ENCODE data around the gene ERC2. TPM values are rescaled to one million over a fixed set of nuclear protein-coding genes. Genes with fewer than 3 reads are reported as not detected.
A peak's percentile ranks its signal among the peaks of the same experiment; 100 is the strongest.

ERC2 gene
- total RNA-seq, 1 donor from 2014 or later, result 3.4 TPM

DNA sequence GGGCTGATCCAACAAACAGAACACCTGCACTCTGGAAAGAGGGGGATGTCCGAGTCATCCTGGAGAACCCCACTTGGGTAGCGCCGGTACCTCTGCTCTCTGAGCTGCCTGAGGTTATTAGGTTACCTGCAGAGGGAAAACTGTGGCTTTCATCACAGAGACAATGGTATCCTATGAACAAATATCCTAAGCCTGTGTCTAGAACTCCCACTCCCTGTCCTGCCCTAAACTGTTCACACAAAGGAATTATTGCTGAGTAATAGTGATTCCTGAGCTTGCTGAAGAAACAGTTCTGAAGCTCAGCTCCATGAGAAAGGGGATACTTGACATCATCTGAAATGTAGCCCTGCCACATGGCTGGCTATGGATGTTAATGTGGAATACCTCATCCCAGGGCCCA, 949.2 kb downstream of the ERC2 start:
- no peak for DNase-seq

GRCh38 chr3:55518451-55518850, 949.8 kb downstream of the ERC2 start:
- DNase-seq, result no peak

GRCh38 chr3:55516392-55517030, 951.8 kb downstream of the ERC2 start:
- DNase-seq, result no peak

DNA sequence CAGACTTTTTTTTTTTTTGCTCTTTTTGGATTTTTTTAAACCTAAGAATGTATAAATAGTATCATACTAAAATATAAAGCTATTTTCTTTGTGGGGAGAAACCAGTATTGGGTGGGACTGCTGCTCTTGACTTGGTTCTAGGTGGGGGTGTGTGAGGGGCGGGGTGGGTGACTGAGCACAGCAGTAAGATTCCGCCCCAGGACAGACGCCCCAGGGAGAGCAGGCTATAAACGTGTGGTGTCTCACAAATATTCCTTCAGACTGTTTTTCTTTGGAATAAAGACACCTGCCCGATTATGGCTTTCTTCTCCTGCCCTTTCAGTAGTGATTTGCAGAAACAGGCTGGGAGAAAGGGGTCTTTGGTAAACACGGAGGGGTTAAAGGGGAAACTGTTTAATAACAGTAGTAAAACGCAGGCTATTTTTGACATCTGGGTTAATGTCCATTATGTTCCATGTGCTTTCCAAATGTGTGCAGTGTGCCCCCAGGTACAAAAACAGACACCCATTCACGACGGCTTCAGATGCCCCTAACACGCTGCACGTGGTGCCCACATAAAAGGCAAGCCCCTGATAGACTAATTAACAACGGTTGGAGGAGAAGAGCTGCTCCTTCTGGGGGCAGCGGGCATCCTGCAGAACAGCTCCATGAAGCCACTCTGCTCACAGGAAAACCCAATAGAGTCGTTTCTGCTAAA, 952.6 kb downstream of the ERC2 start:
- no peak for DNase-seq

DNA sequence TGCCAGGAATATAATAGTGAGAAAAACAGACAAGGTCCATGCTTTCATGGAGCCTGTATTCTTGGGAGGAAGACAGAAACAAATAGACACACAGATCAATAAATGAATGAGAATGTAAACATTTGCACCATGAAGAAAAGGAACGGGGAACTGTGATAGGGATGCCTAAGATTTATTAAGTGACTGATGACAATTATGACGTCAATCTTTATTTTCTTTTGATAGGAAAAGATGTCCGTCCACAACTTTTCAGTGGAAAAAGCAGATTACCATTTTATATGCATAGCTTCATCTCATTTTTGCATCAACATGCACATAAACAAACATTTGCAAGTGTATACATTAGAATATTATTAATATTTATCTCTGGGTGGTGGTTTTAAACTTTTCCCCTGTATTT, 953.3 kb downstream of the ERC2 start:
- no peak for DNase-seq

GRCh38 chr3:55512571-55513343, 955.5 kb downstream of the ERC2 start:
- no peak for DNase-seq

DNA sequence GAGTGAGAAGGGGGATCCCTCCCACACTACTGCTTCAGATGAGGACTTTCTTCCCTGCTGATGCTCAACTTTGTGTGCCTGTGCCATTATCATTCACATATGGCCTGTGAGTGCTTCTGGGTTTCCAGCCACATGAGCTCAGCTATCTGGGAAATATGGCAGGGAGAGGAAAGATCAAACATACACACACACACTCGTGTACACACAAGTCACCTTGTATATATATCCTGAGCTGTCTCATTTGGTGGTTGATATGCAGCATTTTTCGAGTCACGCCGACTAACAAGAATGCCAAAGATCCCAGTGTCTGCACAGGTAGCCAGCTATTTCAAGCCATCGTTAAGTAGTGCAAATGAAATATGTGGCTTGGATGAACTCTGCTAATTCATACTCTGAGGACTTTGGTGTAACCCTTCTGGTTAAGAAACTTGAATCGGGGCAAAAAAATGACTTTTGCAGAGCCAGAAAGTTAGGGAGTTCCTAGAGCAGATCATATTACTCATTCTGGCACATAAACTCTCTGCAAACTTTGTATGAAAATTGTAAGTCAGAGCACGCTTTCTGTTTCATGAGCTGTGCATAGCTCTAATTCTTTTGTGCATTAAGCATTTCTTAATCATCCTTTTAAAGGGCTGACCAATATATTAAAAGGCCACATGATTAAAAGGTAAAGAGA, 956.2 kb downstream of the ERC2 start:
- DNase-seq, result peak; percentile 77

GRCh38 chr3:55508335-55508734, 959.9 kb downstream of the ERC2 start:
- DNase-seq, result no peak

- no peak for DNase-seq
These were observed 960.5 kb downstream of the ERC2 start for GRCh38 chr3:55507808-55508207.

DNA sequence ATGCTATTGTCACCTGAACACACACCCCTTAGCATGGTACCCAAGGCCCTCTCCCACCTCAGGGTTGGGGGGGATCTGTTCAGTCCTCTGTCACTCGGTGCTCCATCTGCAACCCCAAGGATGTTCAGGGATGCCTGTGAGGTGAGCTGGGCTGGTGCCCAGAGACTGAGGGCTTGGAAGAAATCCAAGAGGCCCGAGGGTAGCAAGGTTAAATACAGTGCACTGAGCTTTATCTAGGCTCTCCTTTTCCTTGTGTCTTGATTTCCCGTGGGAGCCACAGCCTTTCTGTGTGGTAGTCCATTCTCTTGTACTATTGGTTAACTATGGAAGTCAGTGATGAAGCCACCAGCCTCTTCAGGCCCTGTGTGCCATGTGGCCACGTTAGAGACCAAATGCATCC, 962.5 kb downstream of the ERC2 start:
- DNase-seq, result no peak

DNA sequence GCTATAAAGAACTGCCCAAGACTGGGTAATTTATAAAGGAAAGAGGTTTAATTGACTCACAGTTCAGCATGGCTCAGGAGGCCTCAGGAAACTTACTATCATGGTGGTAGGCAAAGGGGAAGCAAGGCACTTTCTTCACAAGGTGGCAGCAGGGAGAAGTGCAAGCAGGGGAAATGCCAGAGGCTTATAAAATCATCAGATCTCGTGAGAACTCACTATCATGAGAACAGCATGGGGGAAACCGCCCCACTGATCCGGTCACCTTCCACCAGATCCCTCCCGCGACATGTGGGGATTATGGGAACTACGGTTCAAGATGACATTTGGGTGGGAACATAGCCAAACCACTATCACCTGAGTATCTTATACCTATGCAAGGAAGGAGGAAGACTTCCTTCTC, 963.2 kb downstream of the ERC2 start:
- peak; percentile 39 for DNase-seq

DNA sequence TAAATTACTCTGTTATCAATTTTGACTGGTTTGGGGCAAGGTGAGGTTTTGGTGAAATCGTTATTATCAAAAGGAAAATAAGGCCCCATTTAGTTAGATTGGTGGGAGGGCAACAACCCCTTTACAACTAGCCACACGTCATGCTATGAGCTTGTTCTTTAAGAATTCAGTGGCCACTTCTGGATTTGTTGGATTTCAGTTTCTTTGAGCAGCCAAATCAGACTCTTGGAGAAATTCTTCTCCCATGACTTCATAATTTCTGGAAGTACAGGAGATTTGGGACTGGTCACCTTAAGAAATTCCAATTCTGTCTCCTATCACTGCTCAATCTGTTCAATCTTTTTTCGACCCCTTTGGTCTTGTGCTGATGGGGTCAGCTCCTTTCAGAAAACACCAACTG, 966.4 kb downstream of the ERC2 start:
- DNase-seq, result no peak

GRCh38 chr3:55500555-55501330, 967.5 kb downstream of the ERC2 start:
- no peak for DNase-seq

GRCh38 chr3:55498520-55498919, 969.7 kb downstream of the ERC2 start:
- no peak for DNase-seq

GRCh38 chr3:55497250-55497649, 971.0 kb downstream of the ERC2 start:
- DNase-seq, result no peak

- no peak for DNase-seq
These were observed 973.3 kb downstream of the ERC2 start for GRCh38 chr3:55494976-55495375.

DNA sequence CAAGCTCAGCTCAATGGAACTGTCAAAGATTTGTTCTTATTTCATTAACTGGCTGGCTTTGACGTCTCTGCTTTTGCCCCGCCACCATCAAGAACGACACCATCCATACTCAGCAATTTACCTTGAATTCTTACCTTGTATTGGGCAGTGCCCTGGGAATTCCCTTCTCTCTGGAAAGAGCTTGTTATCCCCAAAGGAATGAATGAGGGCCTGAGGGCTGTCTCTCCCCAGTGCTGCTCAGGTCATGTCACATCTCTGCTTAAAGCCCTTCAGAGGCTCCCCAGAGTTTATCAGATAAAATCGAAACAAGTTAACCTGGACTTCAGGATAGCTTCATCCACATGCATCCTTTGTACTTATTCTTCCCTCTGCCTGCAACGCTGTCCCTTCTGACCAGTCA, 975.3 kb downstream of the ERC2 start:
- no peak for DNase-seq

GRCh38 chr3:55491296-55491816, 976.9 kb downstream of the ERC2 start:
- peak; percentile 59 for DNase-seq

GRCh38 chr3:55490276-55490913, 977.9 kb downstream of the ERC2 start:
- no peak for DNase-seq

- peak; percentile 28 for DNase-seq
These were observed 978.5 kb downstream of the ERC2 start for GRCh38 chr3:55489798-55490132.

- DNase-seq, result peak; percentile 95
These were observed 979.7 kb downstream of the ERC2 start for GRCh38 chr3:55488398-55489055.
